Activated CD4-positive, alpha-beta T cell treated with anti-CD3 and anti-CD28 coated beads, Interleukin-2, Interleukin-6, amounts not matched to agents 100 ng/mL and 50 ng/mL, durations not matched to agents 16 hours and 8 hours (primary cell): ENCODE data around the gene UBAC2.

Experiments
- DNase-seq: peaks from one replicate; pipeline ENCODE4 v3.0.0-alpha.2; 2020

UBAC2 gene

GRCh38 chr13:99344610-99345208, 144.1 kb downstream of the UBAC2 start:
- DNase-seq: no peak

GRCh38 chr13:99345345-99345744, 144.7 kb downstream of the UBAC2 start:
- no peak for DNase-seq

DNA sequence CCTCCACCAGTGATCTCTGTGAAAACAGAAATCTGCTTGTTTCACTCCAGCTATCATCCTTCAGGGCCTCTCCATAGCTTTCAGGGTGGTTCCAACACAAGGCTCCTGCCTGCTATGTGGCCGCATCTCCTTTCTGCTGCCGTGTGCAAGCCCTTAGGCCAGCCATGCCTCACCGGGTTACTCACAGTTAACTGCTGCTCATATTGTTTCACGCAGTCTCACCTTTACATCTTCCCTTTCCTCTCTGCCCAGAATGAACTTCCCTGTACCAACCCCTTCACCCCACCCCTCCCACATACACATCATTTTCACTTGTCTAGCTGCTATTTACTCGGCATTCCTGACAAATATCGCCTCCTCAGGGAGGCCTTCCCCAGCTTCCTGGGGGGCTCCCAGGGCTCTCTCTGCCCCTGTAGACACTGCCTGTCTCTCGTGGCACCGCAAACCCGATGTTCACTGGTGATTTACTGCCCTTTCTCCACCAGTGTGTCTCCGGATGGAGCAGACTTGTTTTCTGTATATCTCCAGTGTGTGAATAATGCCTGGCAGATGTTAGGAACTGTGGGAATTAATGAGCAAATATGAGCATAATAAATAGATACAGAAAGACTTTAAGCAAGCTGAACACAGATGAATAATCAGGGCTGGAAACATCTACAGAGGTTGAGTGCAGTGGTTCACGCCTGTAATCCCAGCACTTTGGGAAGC, 145.8 kb downstream of the UBAC2 start:
- DNase-seq: no peak

DNA sequence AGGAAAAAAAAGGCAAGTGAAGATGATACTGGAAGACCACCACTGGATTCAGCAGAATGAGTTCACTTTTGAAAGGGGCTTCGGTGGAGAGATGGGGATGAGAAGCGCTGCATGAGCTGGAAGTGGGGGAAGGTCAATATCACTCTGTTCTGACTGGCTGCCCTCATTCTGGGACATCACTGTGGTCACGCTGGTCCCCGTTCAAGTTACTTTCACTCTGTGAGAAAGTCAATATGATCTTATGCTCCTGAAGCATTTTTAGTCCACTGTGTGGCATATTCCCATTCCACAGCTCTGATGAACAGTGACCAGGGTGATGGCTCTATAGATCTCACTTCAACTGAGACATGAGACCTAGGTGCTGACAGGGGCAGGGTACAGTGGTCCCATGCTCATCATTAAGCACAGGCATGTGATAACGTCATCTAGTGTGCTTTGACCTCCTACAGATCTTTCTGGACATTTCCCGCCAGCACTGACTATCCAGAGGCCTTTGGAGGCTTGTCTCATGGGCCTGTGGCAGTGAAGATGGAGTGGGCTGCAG, 146.8 kb downstream of the UBAC2 start:
- DNase-seq: no peak

GRCh38 chr13:99347911-99348451, 147.3 kb downstream of the UBAC2 start:
- DNase-seq: peak; percentile 79

DNA sequence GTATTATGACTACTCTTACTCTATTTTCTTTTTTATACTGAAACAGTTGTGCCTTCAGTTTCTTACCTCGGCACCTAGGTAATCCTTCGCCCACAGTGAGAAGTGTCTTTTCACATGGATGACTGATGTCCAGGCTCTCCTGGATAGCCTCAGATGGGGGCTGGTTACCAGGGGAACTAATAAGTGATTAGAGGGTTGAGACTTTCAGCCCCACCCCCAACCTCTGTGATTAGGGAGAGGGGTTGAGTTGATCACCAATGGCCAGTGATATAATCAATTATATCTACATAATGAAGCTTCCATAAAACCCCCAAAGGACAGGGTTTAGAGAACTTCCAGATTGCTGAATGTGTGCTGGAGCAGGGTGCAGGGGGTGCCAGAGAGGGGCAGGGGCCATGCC, 149.5 kb downstream of the UBAC2 start:
- DNase-seq: no peak

DNA sequence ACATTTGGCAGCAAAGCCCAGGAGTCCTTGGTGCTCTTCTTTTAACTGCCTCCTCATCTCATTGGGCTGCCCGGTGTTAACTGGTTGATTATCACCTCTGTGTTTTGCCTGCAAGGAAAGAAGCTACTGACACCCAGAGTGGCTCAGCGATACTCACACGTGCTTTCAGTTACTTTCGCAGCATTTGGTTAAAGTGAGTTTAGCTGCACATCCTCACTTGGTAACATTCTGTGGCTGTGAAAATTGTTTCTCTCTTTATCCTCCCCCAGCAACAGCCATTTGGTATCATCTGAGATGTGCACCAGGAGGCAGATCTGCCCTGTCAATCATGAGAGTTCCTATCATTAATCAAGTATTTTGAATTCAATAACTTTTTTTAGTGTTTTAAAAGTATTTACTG, 151.1 kb downstream of the UBAC2 start:
- peak; percentile 74 for DNase-seq

DNA sequence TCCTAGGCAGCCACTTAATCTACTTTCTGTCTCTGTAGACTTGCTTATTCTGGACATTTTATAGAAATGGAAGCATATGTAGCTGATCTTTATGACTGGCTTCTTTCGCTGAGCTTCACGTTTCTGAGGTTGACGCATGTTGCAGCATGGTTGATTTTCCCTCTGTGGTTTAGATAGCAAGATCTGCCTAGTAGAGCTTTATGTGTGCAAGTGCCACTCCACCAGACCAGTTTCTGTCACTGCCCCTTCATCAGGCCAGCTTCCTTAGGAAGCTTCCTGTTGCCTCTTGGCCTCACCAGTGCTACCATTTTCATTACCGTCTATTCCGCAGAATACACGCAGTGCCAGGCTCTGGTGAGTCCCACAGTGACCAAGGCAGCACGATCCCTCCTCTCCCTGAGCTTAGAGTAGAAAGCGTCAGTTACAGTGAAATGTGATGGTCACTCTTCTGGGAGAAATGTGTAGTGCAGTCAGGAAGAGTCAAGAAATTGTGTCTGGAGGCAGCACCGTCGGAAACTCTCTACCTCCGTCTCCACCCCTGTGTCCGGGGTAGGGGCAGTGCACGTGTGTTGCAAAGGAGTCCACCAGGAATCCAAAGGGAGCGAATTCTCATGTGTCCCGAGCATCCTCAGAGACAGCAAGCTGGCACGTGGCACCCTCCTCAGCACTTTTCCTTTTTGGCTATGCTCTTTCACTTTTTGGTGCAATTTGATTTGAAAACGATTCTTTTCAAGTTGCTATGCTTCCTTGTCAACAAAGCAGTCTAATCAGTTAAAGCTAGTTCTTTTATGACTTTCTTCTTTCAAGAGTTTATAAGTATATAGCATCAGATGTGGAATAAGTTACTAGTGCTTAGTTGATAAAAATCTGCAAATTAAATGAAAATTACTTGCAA, 151.9 kb downstream of the UBAC2 start:
- DNase-seq: peak; percentile 79

DNA sequence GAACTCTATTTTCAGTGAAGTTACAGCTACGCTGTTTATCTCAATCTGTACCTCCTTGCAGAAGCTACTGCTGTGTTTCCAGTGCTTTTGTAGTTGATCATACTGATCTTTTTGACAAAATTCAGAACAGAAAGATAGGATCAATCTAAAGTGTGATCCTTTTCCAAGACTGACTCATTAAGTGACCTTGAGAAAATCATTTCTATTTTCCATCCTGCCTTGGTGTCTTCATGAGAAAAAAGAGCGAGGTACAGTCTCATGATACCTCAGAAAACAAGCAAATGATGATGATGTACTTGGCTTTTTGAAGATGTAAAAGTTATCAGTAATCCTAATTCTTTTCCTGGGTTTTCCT, 152.6 kb downstream of the UBAC2 start:
- DNase-seq: peak; percentile 49

- DNase-seq: peak; percentile 65
Observed at GRCh38 chr13:99353836-99354235, 153.2 kb downstream of the UBAC2 start.

GRCh38 chr13:99354371-99354951, 153.8 kb downstream of the UBAC2 start:
- peak; percentile 80 for DNase-seq

DNA sequence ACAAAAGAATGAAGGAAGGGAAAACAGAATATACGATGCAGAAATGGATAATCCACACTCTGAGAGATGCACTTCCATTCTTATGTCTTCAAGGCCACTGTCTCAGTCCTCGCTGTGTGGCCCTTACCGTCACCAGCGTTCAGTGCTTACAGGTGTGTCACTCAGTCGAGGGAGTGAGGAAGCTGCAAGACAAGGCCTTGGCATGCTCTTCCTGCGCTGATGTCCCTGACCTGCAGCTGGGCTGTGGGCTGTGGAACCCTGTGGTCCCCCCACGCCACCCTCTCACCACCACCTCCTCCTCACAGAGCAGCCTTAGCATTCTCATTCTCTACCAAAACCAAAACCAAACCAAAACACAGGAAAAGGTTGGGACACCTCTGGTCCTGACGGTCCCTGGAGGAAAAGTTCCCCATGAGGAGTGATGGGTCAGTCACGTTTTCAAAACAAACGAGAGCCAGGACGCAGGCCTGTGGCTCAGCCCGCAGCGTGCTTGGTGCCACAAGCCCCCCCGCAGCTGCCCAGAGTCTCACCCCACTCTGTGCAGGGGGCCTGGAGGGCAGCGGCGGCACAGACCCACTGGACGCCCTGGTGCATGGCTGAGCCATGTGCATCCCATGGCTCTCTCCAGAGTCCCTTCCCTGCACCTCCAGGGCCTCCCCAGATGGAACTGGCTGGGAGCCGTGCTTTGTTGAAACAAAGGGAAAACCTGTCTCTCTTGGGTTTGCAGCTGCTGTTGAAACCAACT, 154.8 kb downstream of the UBAC2 start:
- peak; percentile 40 for DNase-seq

DNA sequence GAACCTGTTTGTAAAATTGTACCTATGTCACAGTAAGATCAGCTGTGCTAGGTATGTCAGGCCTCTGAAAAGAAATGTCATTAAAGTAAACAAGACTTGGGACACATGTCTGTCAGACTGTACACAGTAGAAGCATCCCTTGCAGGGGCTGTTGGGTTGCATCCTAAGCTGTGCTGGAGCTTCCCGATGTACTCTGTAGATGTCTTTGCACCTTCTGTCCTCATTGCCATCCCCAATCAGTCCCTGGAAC, 155.3 kb downstream of the UBAC2 start:
- DNase-seq: peak; percentile 26

- DNase-seq: peak; percentile 87
Observed at GRCh38 chr13:99356262-99357091, 155.8 kb downstream of the UBAC2 start.

GRCh38 chr13:99357131-99357596, 156.5 kb downstream of the UBAC2 start:
- peak; percentile 90 for DNase-seq

DNA sequence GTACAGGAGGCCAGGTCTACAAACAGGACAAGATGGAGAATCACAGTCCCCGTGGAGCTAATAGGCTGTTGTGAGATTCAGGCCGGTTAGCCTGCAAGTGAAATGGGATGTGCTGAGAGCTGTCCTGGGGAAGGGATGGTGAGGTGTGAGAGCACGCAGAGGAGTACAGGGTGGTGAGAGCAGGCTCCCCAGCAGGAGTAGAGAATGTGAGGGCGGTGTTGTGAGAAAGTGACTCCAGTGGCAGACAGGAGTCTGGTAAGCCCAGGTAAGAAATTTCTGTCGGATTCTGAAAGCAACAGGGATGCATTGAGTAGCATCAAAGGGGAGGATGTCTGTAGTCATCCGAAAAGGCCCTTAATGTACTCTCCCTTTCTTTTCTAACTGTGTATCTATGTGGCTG, 157.3 kb downstream of the UBAC2 start:
- no peak for DNase-seq

GRCh38 chr13:99359528-99359927, 158.9 kb downstream of the UBAC2 start:
- no peak for DNase-seq

DNA sequence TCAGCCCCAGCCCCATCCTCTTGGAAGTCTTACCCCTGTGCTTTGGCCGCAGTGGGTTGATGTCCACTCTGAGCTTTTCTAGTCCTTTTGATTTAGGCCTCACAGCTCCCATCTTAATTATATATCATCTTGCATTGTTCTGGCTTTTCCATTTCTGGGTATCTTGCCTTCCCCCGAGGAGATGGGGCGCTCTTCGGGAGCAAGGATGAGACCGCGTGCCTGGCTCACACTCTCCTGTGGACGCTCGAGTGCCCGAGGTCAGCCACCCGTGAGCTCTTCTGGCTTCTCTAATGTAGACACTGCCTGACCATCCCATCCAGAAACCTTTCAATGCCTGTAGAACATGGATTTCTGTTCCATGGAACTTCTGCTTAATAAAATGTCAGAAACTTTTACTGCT, 160.0 kb downstream of the UBAC2 start:
- DNase-seq: no peak

DNA sequence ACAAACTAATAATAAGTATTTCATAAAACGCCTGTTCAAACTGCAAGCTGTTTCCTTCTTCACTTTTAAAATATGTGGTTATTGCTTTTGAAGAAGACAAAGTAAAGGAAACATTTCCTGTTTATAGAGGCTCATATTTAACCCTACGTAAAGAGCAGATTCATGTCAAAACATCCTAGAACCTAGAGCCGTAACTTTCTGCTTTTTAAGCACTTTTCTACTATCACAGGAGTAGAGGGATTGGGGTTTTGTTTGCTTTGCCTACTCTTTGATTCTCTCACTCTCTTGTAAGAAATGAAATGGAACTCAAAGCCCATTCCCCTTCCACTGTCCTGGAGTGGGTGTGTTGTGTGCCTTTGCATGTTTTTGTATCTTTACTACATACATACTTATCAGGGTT, 160.5 kb downstream of the UBAC2 start:
- no peak for DNase-seq

DNA sequence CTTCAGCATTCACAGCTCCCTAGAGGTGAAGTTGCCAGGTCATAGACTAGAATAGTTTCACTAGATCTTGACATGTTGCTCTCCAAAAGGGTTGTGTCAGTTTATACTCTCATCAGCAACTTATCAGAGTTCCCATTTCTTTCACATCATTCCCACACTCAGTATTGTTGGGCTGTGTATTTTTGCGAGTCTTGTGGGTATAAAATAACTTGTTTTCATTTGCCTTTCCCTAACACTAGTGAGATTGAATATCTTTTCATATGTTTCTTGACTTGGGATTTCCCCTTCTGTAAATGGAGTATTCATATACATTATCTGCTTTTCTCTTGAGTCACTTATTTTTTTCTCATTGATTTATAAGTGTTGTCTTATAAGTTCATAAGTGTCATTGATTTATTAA, 161.7 kb downstream of the UBAC2 start:
- DNase-seq: no peak

DNA sequence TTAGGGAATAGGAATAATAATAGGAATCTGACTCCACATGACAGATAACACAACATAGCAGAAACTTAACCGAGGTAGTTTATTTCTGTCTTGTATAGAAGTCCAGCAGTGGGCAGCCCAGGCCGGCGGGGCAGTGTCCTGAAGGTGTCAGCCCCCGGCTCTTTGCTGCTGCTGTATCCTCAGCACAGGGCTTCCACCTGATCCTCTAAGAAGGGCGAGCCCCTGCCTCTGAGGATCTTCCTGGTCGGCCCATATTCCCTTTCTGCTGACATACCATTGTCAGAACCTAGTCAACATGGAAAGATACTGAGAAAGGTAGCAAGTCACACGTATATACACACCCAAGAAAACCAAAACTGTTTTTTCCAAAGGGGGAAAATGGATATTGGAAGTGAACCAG, 162.7 kb downstream of the UBAC2 start:
- DNase-seq: no peak
